Breast epithelium (tissue), 4 donors: ENCODE results near the gene TOX3. TPM values are rescaled to one million over a fixed set of nuclear protein-coding genes. Genes with fewer than 3 reads are reported as not detected.

Experiments
- DNase-seq, 2 donors: peaks; one replicate each; pipeline ENCODE4 v3.0.0-alpha.2; 2019; ENCODE audit warnings: low spot score in 2 of 2
- H3K27ac ChIP-seq, 2 donors: fragments of 200-600 bp; sonication (generic) in 1 of 2; one replicate each; pipeline ENCODE4 v1.5.1; 2016 to 2019; ENCODE audit warnings: mild to moderate bottlenecking in 1 of 2
- H3K27me3 ChIP-seq, 2 donors: fragments of 200-600 bp; sonication (generic) in 1 of 2; one replicate each; pipeline versions ENCODE4 v1.5.1 to v1.6.0; 2017 to 2019; ENCODE audit warnings: control low read depth in 1 of 2, mild to moderate bottlenecking in 1 of 2
- H3K36me3 ChIP-seq: fragments of 200-600 bp; one replicate; pipeline ENCODE4 v1.5.1; 2019
- H3K4me1 ChIP-seq, 2 donors: fragments of 200-600 bp; sonication (generic); one replicate each; pipeline ENCODE4 v1.5.1; 2016 to 2019; ENCODE audit warnings: control low read depth in 1 of 2
- H3K4me3 ChIP-seq, 3 donors: fragments of 200-600 bp; sonication (generic); 1 replicate in 2 of 3; 2 replicates in 1 of 3; pipeline ENCODE4 v1.5.1; 2016 to 2019; ENCODE audit warnings: mild to moderate bottlenecking in 3 of 3, moderate library complexity in 2 of 3
- H3K9me3 ChIP-seq, 2 donors: fragments of 200-600 bp; sonication (generic) in 1 of 2; one replicate each; pipeline ENCODE4 v1.5.1; 2016 to 2019; ENCODE audit warnings: control low read depth in 1 of 2
- CTCF ChIP-seq, 3 donors: fragments of 450-650 bp; IDR thresholded peaks; one replicate each; pipeline ENCODE4 v1.5.1; 2016 to 2017; ENCODE audit warnings: antibody characterized with exemption in 3 of 3, mild to moderate bottlenecking in 3 of 3, moderate library complexity in 3 of 3
- POLR2A ChIP-seq: fragments of 450-650 bp; IDR thresholded peaks from one replicate; pipeline ENCODE4 v1.6.1; 2016; ENCODE audit warnings: antibody characterized with exemption, mild to moderate bottlenecking, moderate library complexity
- POLR2AphosphoS5 ChIP-seq, 3 donors: sonication (generic); formaldehyde crosslinking; IDR thresholded peaks; one replicate each; pipeline ENCODE4 v1.6.1; 2017; ENCODE audit warnings: antibody characterized with exemption in 3 of 3
- intact Hi-C: fragments of 100-400 bp; cut with DNase I; formaldehyde crosslinking; loops from one replicate; pipeline ENCODE4 v1.15.1; 2023; ENCODE audit warnings: low total_unique reads
- total RNA-seq, 3 donors: library from RNA; depleted of rRNA; stranded (reverse); fragments of >200 nt; gene quantifications; one replicate each; pipeline ENCODE4 v1.1.0, GENCODE V29; 2016

The TOX3 gene
- total RNA-seq, 3 donors from 2014 or later, result 6.9 to 9.2 TPM; not detected in 1

GRCh38 chr16:52488837-52489289 is 58.1 kb downstream of the TOX3 start:
- no peaks in the 10 kb centered on the region for H3K9me3 ChIP-seq
- TF ChIP-seq POLR2AphosphoS5 (IDR thresholded peaks at IDR 0.05), result no peak
- TF ChIP-seq CTCF (IDR thresholded peaks at IDR 0.05), result no peak
- TF ChIP-seq POLR2A, result no peak
- H3K4me3 ChIP-seq, result no peak overlapping the region
- intact Hi-C loops, result no loop called here
- no peak overlapping the region for H3K27ac ChIP-seq
- H3K27me3 ChIP-seq, result no peaks in the 10 kb centered on the region
- no peaks in the 10 kb centered on the region for H3K36me3 ChIP-seq
- no peaks in the 10 kb centered on the region for H3K4me1 ChIP-seq
- no peak for DNase-seq

GRCh38 chr16:52487849-52488457 is 59.0 kb downstream of the TOX3 start:
- Histone ChIP-seq H3K27me3 (no peaks in the 10 kb centered on the region), H3K4me3 (no peak overlapping the region), H3K4me1 (no peaks in the 10 kb centered on the region), H3K9me3 (no peaks in the 10 kb centered on the region), H3K27ac (no peak overlapping the region), H3K36me3 (no peaks in the 10 kb centered on the region)
- intact Hi-C loops, result no loop called here
- DNase-seq, result no peak
- TF ChIP-seq CTCF (IDR thresholded peaks at IDR 0.05), result no peak
- no peak for TF ChIP-seq POLR2AphosphoS5 (IDR thresholded peaks at IDR 0.05)
- TF ChIP-seq POLR2A, result no peak

- intact Hi-C loops, result no loop called here
These were observed 66.7 kb downstream of the TOX3 start for GRCh38 chr16:52480237-52480636.

GRCh38 chr16:52476111-52476510 is 70.8 kb downstream of the TOX3 start:
- no peaks in the 10 kb centered on the region for H3K27me3 ChIP-seq
- no peak overlapping the region for H3K4me3 ChIP-seq
- H3K9me3 ChIP-seq, result no peaks in the 10 kb centered on the region
- no peaks in the 10 kb centered on the region for H3K4me1 ChIP-seq
- intact Hi-C loops, result no loop called here
- TF ChIP-seq POLR2AphosphoS5 (IDR thresholded peaks at IDR 0.05), result no peak
- TF ChIP-seq POLR2A, result no peak
- no peak for TF ChIP-seq CTCF (IDR thresholded peaks at IDR 0.05)
- H3K36me3 ChIP-seq, result no peaks in the 10 kb centered on the region
- no peak for DNase-seq
- no peak overlapping the region for H3K27ac ChIP-seq

More at GRCh38 chr16:52480237-52480636, 66.7 kb downstream of the TOX3 start:
- TF ChIP-seq CTCF (IDR thresholded peaks at IDR 0.05) (no peak), POLR2AphosphoS5 (IDR thresholded peaks at IDR 0.05) (no peak), POLR2A (no peak)
- no peak for DNase-seq
- Histone ChIP-seq H3K4me1 (no peaks in the 10 kb centered on the region), H3K9me3 (no peaks in the 10 kb centered on the region), H3K27me3 (no peaks in the 10 kb centered on the region), H3K4me3 (no peak overlapping the region), H3K27ac (no peak overlapping the region), H3K36me3 (no peaks in the 10 kb centered on the region)

GRCh38 chr16:52474679-52475078 is 72.3 kb downstream of the TOX3 start:
- Histone ChIP-seq H3K36me3 (no peaks in the 10 kb centered on the region), H3K27ac (no peak overlapping the region), H3K4me1 (no peaks in the 10 kb centered on the region), H3K9me3 (no peaks in the 10 kb centered on the region), H3K27me3 (no peaks in the 10 kb centered on the region), H3K4me3 (no peak overlapping the region)
- DNase-seq, result no peak
- intact Hi-C loops, result no loop called here
- no peak for TF ChIP-seq POLR2AphosphoS5 (IDR thresholded peaks at IDR 0.05)
- TF ChIP-seq CTCF (IDR thresholded peaks at IDR 0.05), result no peak
- TF ChIP-seq POLR2A, result no peak
